ENCODE data around the gene HS3ST5. TPM values are rescaled to one million over a fixed set of nuclear protein-coding genes. Genes with fewer than 3 reads are reported as not detected.

Gene HS3ST5
- total RNA-seq, 3 donors from 2014 or later (not counting 1 experiment from before 2014, with no cell fraction given) = not detected

GRCh38 chr6:114297135-114297534, 45.7 kb downstream of the HS3ST5 start:
- Histone ChIP-seq H3K27me3 (ENCODE audit: control insufficient read depth, insufficient read depth, low read length) (no peaks in the 10 kb centered on the region), H3K9me3 (ENCODE audit: control insufficient read depth, insufficient read depth, low read length) (no peaks in the 10 kb centered on the region), H3K36me3 (ENCODE audit: control insufficient read depth, insufficient read depth, low read length) (no peaks in the 10 kb centered on the region), H3K4me3 (ENCODE audit: low read length) (no peak overlapping the region), H3K27ac (ENCODE audit: low read length) (no peak overlapping the region), H3K4me1 (ENCODE audit: control insufficient read depth, insufficient read depth, low read length) (no peaks in the 10 kb centered on the region)
- no peak for ATAC-seq
- no peak overlapping the region for H3K27ac Mint-ChIP-seq
- peaks cover 3 to 4% of the 10 kb centered on the region in 2 donors for H3K9me3 Mint-ChIP-seq
- H3K27me3 Mint-ChIP-seq (ENCODE audit: low read depth in 2 of 2) = no peaks in the 10 kb centered on the region
- H3K4me3 Mint-ChIP-seq = no peak overlapping the region
- no peaks in the 10 kb centered on the region for H3K4me1 Mint-ChIP-seq
- intact Hi-C loops (cut with micrococcal nuclease) = no loop called here
- no peaks in the 10 kb centered on the region for H3K36me3 Mint-ChIP-seq
- DNase-seq = no peak
- no peak for TF ChIP-seq CTCF (IDR thresholded peaks at IDR 0.05)
- 86% methylated on average over 5 of the region's 6 CpGs for WGBS (ENCODE audit: insufficient coverage)

- Histone ChIP-seq H3K4me3 (ENCODE audit: low read length) (no peak overlapping the region), H3K36me3 (ENCODE audit: control insufficient read depth, insufficient read depth, low read length) (no peaks in the 10 kb centered on the region), H3K27ac (ENCODE audit: low read length) (no peak overlapping the region), H3K4me1 (ENCODE audit: control insufficient read depth, insufficient read depth, low read length) (no peaks in the 10 kb centered on the region), H3K9me3 (ENCODE audit: control insufficient read depth, insufficient read depth, low read length) (no peaks in the 10 kb centered on the region), H3K27me3 (ENCODE audit: control insufficient read depth, insufficient read depth, low read length) (no peaks in the 10 kb centered on the region)
- Mint-ChIP-seq H3K4me3 (no peak overlapping the region), H3K27me3 (ENCODE audit: low read depth in 2 of 2) (no peaks in the 10 kb centered on the region), H3K9me3 (peaks cover 0 to 5% of the 10 kb centered on the region in 2 donors), H3K4me1 (no peaks in the 10 kb centered on the region), H3K27ac (no peak overlapping the region), H3K36me3 (no peaks in the 10 kb centered on the region)
- DNase-seq (no peak), ATAC-seq (no peak)
- TF ChIP-seq CTCF (IDR thresholded peaks at IDR 0.05) = no peak
- intact Hi-C loops (cut with micrococcal nuclease) = no loop called here
- 82% methylated on average over 1 of the region's 1 CpG for WGBS (ENCODE audit: insufficient coverage)
These were observed 50.4 kb downstream of the HS3ST5 start for GRCh38 chr6:114292431-114292830.

GRCh38 chr6:114291428-114291827, 51.4 kb downstream of the HS3ST5 start:
- TF ChIP-seq CTCF (IDR thresholded peaks at IDR 0.05) = no peak
- Histone ChIP-seq H3K4me3 (ENCODE audit: low read length) (no peak overlapping the region), H3K9me3 (ENCODE audit: control insufficient read depth, insufficient read depth, low read length) (no peaks in the 10 kb centered on the region), H3K36me3 (ENCODE audit: control insufficient read depth, insufficient read depth, low read length) (no peaks in the 10 kb centered on the region), H3K27me3 (ENCODE audit: control insufficient read depth, insufficient read depth, low read length) (no peaks in the 10 kb centered on the region), H3K27ac (ENCODE audit: low read length) (no peak overlapping the region), H3K4me1 (ENCODE audit: control insufficient read depth, insufficient read depth, low read length) (no peaks in the 10 kb centered on the region)
- DNase-seq = no peak
- no peaks in the 10 kb centered on the region for H3K36me3 Mint-ChIP-seq
- no peak overlapping the region for H3K4me3 Mint-ChIP-seq
- peaks cover 0 to 5% of the 10 kb centered on the region in 2 donors for H3K9me3 Mint-ChIP-seq
- no peaks in the 10 kb centered on the region for H3K27me3 Mint-ChIP-seq (ENCODE audit: low read depth in 2 of 2)
- no peaks in the 10 kb centered on the region for H3K4me1 Mint-ChIP-seq
- 76% methylated on average over 2 of the region's 2 CpGs for WGBS (ENCODE audit: insufficient coverage)
- no peak for ATAC-seq
- intact Hi-C loops (cut with micrococcal nuclease) = no loop called here
- H3K27ac Mint-ChIP-seq = no peak overlapping the region

- no peaks in the 10 kb centered on the region for H3K4me1 ChIP-seq (ENCODE audit: control insufficient read depth, insufficient read depth, low read length)
- Mint-ChIP-seq H3K4me1 (no peaks in the 10 kb centered on the region), H3K36me3 (no peaks in the 10 kb centered on the region), H3K27me3 (ENCODE audit: low read depth in 2 of 2) (no peaks in the 10 kb centered on the region), H3K27ac (no peak overlapping the region), H3K9me3 (peaks cover 0 to 5% of the 10 kb centered on the region in 2 donors), H3K4me3 (no peak overlapping the region)
- H3K36me3 ChIP-seq (ENCODE audit: control insufficient read depth, insufficient read depth, low read length) = no peaks in the 10 kb centered on the region
- WGBS (ENCODE audit: insufficient coverage) = 90% methylated on average over 3 of the region's 3 CpGs
- no peak for TF ChIP-seq CTCF (IDR thresholded peaks at IDR 0.05)
- intact Hi-C loops (cut with micrococcal nuclease) = no loop called here
- H3K27ac ChIP-seq (ENCODE audit: low read length) = no peak overlapping the region
- no peaks in the 10 kb centered on the region for H3K27me3 ChIP-seq (ENCODE audit: control insufficient read depth, insufficient read depth, low read length)
- no peak for DNase-seq
- no peaks in the 10 kb centered on the region for H3K9me3 ChIP-seq (ENCODE audit: control insufficient read depth, insufficient read depth, low read length)
- ATAC-seq = no peak
- no peak overlapping the region for H3K4me3 ChIP-seq (ENCODE audit: low read length)
These were observed 52.0 kb downstream of the HS3ST5 start for GRCh38 chr6:114290864-114291263.
